Kidney (tissue), 14 donors: ENCODE measurements around the gene MACROD2. TPM values are rescaled to one million over a fixed set of nuclear protein-coding genes. Genes with fewer than 3 reads are reported as not detected.

Experiments used
- DNase-seq, 5 donors: peaks; one replicate each; pipeline ENCODE4 v3.0.0-alpha.2; 2013 to 2020
- FAIRE-seq: peaks from 2 replicates; lab custom pipeline; 2012; peaks lifted over from hg19 to GRCh38; lab: Jason Lieb, UNC
- H3K27ac ChIP-seq, 2 donors: one replicate each; pipeline ENCODE4 v1.7.0; 2013; ENCODE audit warnings: low read depth in 2 of 2, low read length in 2 of 2, inconsistent platforms in 1 of 2
- H3K27me3 ChIP-seq: one replicate; pipeline ENCODE4 v1.7.1; 2013; ENCODE audit warnings: low read length, inconsistent platforms; ENCODE audit not compliant: control insufficient read depth, insufficient read depth
- H3K36me3 ChIP-seq, 3 donors: one replicate each; pipeline versions ENCODE4 v1.7.0 to v1.7.1; 2013; ENCODE audit warnings: low read length in 3 of 3, control low read depth in 1 of 3, inconsistent platforms in 1 of 3; ENCODE audit not compliant: insufficient read depth in 3 of 3, control insufficient read depth in 2 of 3
- H3K4me1 ChIP-seq, 3 donors: one replicate each; pipeline versions ENCODE4 v1.7.0 to v1.7.1; 2013; ENCODE audit warnings: low read length in 3 of 3, inconsistent platforms in 1 of 3, low read depth in 1 of 3; ENCODE audit not compliant: control insufficient read depth in 2 of 3, insufficient read depth in 2 of 3
- H3K4me3 ChIP-seq, 3 donors: one replicate each; pipeline versions ENCODE4 v1.7.0 to v1.8.1; 2013; ENCODE audit warnings: low read length in 3 of 3, control low read depth in 1 of 3, inconsistent platforms in 1 of 3
- H3K9ac ChIP-seq, 3 donors: one replicate each; pipeline versions ENCODE4 v1.7.0 to v1.7.1; 2013; ENCODE audit warnings: low read length in 3 of 3, control low read depth in 1 of 3, inconsistent platforms in 1 of 3
- H3K9me3 ChIP-seq, 3 donors: one replicate each; pipeline versions ENCODE4 v1.7.0 to v1.7.1; 2013; ENCODE audit warnings: low read length in 3 of 3, control low read depth in 1 of 3, inconsistent platforms in 1 of 3; ENCODE audit not compliant: control insufficient read depth in 2 of 3, insufficient read depth in 1 of 3
- intact Hi-C: fragments of 100-400 bp; cut with DNase I; formaldehyde crosslinking; loops from one replicate; pipeline ENCODE4 v1.11.1; 2022
- polyA plus RNA-seq: library from polyadenylated mRNA; stranded (reverse); fragments of 350-450 nt; fragmentation: Illumina TruSeq; extraction: RNeasy Lipid Tissue Mini Kit (QIAGEN cat#74804); gene quantifications from one replicate; pipeline ENCODE4 v1.2.3, GENCODE V29; 2014; ENCODE audit warnings: low read depth, low replicate concordance; ENCODE audit not compliant: insufficient read depth
- total RNA-seq: library from RNA; stranded (reverse); fragmentation: NEBNext Ultra II Directional; extraction: Animal tissue kit (Norgen Biotek cat#: 25700); gene quantifications from one replicate; pipeline ENCODE4 v1.2.1, GENCODE V29; 2021
- TF ChIP-seq, protein P1 (sequence below): IDR thresholded peaks from 3 replicates; pipeline ENCODE4 v1.5.1; 2012; ENCODE audit warnings: mild to moderate bottlenecking, moderate library complexity, borderline replicate concordance; ENCODE audit not compliant: insufficient read depth; ENCODE audit errors: extremely low read depth
- donor health status: control.
- donor health status: control.
- donor health status: control.
- donor health status: control.
- donor health status: control.
- donor health status: DM: yes; HTN: yes; CAD: no.
- donor health status: Normal renal cell carcinoma (clear cell type).

Gene MACROD2
- total and polyA plus RNA-seq, 2 donors from 2014 or later = 3.0 to 10.0 TPM

DNA sequence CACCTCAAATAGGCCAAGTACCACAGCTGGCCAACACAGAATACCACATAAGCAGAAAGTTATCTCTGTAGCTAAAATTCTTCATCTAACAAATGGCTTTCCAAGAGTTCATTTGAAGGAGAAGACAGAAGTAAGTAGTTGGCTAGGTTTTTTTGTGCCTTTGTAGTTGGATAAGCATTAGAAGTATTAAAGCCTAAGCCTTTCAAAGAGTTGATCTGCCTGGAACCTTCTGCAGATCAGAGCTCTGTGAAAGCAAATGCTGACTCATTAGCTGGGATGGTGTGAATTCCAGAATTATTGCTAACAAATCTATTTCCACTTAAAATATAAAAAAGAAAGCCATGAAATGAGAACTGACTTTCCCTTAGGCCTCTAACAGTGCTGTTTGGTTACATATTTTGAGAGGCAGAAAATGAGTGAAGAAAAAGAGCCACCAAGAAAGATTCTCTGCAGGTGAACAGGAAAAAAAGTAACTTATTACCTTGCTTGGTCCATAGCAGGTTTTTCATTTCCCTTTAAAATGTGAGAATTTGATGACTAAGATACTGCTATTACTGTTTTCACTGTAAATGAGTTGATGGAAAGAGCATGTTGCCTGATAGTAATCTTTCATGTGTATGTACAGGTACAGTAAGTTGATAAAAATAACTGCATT is 1105.3 kb downstream of the MACROD2 start:
- no peaks in the 10 kb centered on the region for H3K36me3 ChIP-seq
- no peak overlapping the region for H3K27ac ChIP-seq
- FAIRE-seq (no peak), DNase-seq (no peak)
- H3K9ac ChIP-seq = no peak overlapping the region
- no peaks in the 10 kb centered on the region for H3K4me1 ChIP-seq
- no peaks in the 10 kb centered on the region for H3K27me3 ChIP-seq
- no peaks in the 10 kb centered on the region for H3K9me3 ChIP-seq
- TF ChIP-seq, protein P1, sequence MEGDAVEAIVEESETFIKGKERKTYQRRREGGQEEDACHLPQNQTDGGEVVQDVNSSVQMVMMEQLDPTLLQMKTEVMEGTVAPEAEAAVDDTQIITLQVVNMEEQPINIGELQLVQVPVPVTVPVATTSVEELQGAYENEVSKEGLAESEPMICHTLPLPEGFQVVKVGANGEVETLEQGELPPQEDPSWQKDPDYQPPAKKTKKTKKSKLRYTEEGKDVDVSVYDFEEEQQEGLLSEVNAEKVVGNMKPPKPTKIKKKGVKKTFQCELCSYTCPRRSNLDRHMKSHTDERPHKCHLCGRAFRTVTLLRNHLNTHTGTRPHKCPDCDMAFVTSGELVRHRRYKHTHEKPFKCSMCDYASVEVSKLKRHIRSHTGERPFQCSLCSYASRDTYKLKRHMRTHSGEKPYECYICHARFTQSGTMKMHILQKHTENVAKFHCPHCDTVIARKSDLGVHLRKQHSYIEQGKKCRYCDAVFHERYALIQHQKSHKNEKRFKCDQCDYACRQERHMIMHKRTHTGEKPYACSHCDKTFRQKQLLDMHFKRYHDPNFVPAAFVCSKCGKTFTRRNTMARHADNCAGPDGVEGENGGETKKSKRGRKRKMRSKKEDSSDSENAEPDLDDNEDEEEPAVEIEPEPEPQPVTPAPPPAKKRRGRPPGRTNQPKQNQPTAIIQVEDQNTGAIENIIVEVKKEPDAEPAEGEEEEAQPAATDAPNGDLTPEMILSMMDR = no peak
- no peak overlapping the region for H3K4me3 ChIP-seq
- intact Hi-C loops = no loop called here

DNA sequence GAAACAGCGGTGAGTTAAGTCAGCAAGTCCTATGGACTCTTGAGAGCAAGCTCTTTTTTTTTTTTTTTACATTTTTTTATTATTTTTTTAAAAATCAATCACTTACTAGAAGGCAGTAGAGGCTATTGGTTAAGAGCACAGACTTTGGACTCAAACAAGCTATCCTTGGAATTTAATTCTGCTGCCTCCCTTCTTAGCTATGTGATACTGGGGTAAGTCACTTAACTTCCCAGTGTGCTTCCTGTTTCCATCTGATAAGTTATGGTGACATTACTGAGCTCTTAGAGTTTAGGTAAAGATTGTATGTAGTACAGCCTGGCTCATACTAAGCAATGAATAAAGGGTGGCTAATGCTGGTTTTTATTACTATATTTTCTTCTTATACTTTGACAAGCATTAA is 1112.6 kb downstream of the MACROD2 start:
- TF ChIP-seq, protein P1 = no peak
- Histone ChIP-seq H3K9ac (no peak overlapping the region), H3K36me3 (no peaks in the 10 kb centered on the region), H3K4me1 (no peaks in the 10 kb centered on the region), H3K9me3 (no peaks in the 10 kb centered on the region), H3K27me3 (no peaks in the 10 kb centered on the region), H3K4me3 (no peak overlapping the region), H3K27ac (no peak overlapping the region)
- DNase-seq = no peak
- intact Hi-C loops = no loop called here
- no peak for FAIRE-seq

DNA sequence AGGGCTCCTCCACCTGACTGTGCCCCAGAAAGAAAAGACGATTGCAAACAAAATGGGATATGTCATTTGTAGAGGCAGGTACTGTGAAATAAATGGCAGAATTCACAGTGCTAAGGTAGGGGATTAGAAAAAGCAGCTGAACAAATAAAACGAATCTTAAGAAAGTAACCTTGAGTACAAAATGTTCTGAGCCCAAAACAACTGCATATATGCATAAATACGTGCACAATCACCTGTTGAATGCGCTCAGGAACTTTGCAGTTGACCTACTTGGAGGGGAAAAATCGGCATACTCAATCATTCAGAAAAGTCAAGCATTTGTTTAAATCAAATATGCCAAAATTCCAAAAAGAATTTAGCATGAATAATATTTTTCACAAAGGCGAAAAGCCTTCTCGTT is 1114.2 kb downstream of the MACROD2 start:
- TF ChIP-seq, protein P1 = no peak
- FAIRE-seq (no peak), DNase-seq (no peak)
- Histone ChIP-seq H3K27me3 (no peaks in the 10 kb centered on the region), H3K27ac (no peak overlapping the region), H3K9ac (no peak overlapping the region), H3K36me3 (no peaks in the 10 kb centered on the region), H3K4me3 (no peak overlapping the region), H3K9me3 (no peaks in the 10 kb centered on the region), H3K4me1 (no peaks in the 10 kb centered on the region)
- intact Hi-C loops = no loop called here

DNA sequence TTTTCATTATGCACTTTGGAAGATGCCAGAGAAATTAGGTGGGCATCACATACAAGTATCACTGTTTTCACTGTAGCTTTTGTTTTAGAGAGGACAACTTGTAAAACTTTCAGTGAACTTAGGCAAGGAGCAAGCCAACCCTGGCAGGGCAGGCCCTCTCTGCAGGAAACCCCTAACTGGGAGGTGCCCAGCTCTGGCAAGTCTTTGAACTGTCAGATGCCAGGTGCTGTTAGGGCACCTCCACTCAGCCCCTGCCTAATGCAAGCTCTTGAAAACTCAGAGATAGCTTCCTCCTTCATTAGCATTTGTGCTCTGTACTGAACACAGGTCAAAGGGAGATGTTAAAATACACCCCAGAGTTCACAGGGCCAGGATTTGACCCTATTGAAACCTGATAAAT is 1116.3 kb downstream of the MACROD2 start:
- Histone ChIP-seq H3K36me3 (no peaks in the 10 kb centered on the region), H3K4me1 (no peaks in the 10 kb centered on the region), H3K4me3 (no peak overlapping the region), H3K27ac (no peak overlapping the region), H3K27me3 (no peaks in the 10 kb centered on the region), H3K9me3 (no peaks in the 10 kb centered on the region), H3K9ac (no peak overlapping the region)
- intact Hi-C loops = no loop called here
- FAIRE-seq (no peak), DNase-seq (peak in 1 of 5 donors; percentile 32)
- TF ChIP-seq, protein P1 = no peak
